Spleen (tissue), 11 donors: ENCODE results near the gene PPCS. TPM values are rescaled to one million over a fixed set of nuclear protein-coding genes. Genes with fewer than 3 reads are reported as not detected.

Experiments used
- DNase-seq: peaks from one replicate; pipeline ENCODE4 v3.0.0-alpha.2; 2020
- H3K27ac ChIP-seq, 8 donors: fragments of 200-600 bp; sonication (generic) in 7 of 8; 1 replicate in 4 of 8; 2 replicates in 4 of 8; pipeline versions ENCODE4 v1.5.0 to v1.8.0; 2016 to 2021; ENCODE audit warnings: inconsistent platforms in 4 of 8, mild to moderate bottlenecking in 4 of 8, moderate library complexity in 1 of 8
- H3K27me3 ChIP-seq, 7 donors: fragments of 200-600 bp; sonication (generic) in 6 of 7; replicated peaks in 1 of 7; 1 replicate in 4 of 7; 2 replicates in 3 of 7; pipeline versions ENCODE4 v1.5.0 to v1.8.0; 2016 to 2021; ENCODE audit warnings: inconsistent platforms in 3 of 7, mild to moderate bottlenecking in 1 of 7
- H3K36me3 ChIP-seq, 6 donors: fragments of 200-600 bp; sonication (generic) in 5 of 6; 1 replicate in 4 of 6; 2 replicates in 2 of 6; pipeline versions ENCODE4 v1.5.0 to v1.8.0; 2016 to 2021; ENCODE audit warnings: inconsistent platforms in 2 of 6
- H3K4me1 ChIP-seq, 6 donors: fragments of 200-600 bp; sonication (generic) in 5 of 6; 1 replicate in 3 of 6; 2 replicates in 3 of 6; pipeline versions ENCODE4 v1.5.0 to v1.8.0; 2016 to 2021; ENCODE audit warnings: inconsistent platforms in 3 of 6
- H3K4me3 ChIP-seq, 8 donors: fragments of 200-600 bp; sonication (generic) in 7 of 8; 1 replicate in 4 of 8; 2 replicates in 4 of 8; pipeline versions ENCODE4 v1.5.0 to v1.8.0; 2016 to 2021; ENCODE audit warnings: inconsistent platforms in 4 of 8, mild to moderate bottlenecking in 4 of 8, moderate library complexity in 2 of 8
- H3K9me3 ChIP-seq, 8 donors: fragments of 200-600 bp; sonication (generic) in 7 of 8; 1 replicate in 4 of 8; 2 replicates in 4 of 8; pipeline versions ENCODE4 v1.5.0 to v1.8.0; 2016 to 2021; ENCODE audit warnings: inconsistent platforms in 4 of 8
- CTCF ChIP-seq, 11 experiments: fragments of 200-600 bp in 7 of 11; fragments of 450-650 bp in 4 of 11; sonication (generic) in 4 of 11; IDR thresholded peaks in 8 of 11; conservative IDR thresholded peaks in 3 of 11; 1 replicate in 7 of 11; 2 replicates in 4 of 11; pipeline versions ENCODE4 v1.4.0 to v1.8.0; 2016 to 2021; ENCODE audit warnings: antibody characterized with exemption in 11 of 11, inconsistent platforms in 4 of 11, mild to moderate bottlenecking in 1 of 11
- POLR2A ChIP-seq, 3 donors: fragments of 450-650 bp; IDR thresholded peaks; one replicate each; pipeline ENCODE4 v1.5.1; 2017; ENCODE audit warnings: antibody characterized with exemption in 3 of 3, mild to moderate bottlenecking in 1 of 3
- POLR2AphosphoS5 ChIP-seq, 3 donors: sonication (generic); formaldehyde crosslinking; IDR thresholded peaks; one replicate each; pipeline ENCODE4 v1.5.1; 2017; ENCODE audit warnings: antibody characterized with exemption in 3 of 3
- WGBS, 5 donors: extraction: QIAGEN DNeasy Blood & Tissue Kit in 3 of 5; methylation state at CpG; one replicate each; pipeline versions ENCODE4 v1.1.5 to v1.1.7; 2013 to 2018; 5-methylcytosine and 5-hydroxymethylcytosine counted together
- intact Hi-C: fragments of 100-400 bp; cut with DNase I; formaldehyde crosslinking; loops from one replicate; pipeline ENCODE4 v1.15.0; 2023; ENCODE audit warnings: low total_unique reads
- polyA plus RNA-seq, 3 donors: library from polyadenylated mRNA; stranded (reverse); fragments of 200-250 nt; gene quantifications; one replicate each; pipeline ENCODE4 v1.2.1, GENCODE V29; 2013
- total RNA-seq, 7 donors: library from RNA; depleted of rRNA in 3 of 7; stranded (reverse); fragments of >200 nt in 3 of 7; fragmentation: NEBNext Ultra II Directional in 4 of 7; extraction: Animal tissue kit (Norgen Biotek cat#: 25700) in 4 of 7; gene quantifications; one replicate each; pipeline versions ENCODE4 v1.1.0 to v1.2.1, GENCODE V29; 2016 to 2021
- donor health status: healthy with polysubstance abuse.
- donor health status: DM: no; HTN: no; CAD: no; lungs with moderate emphysema.
- donor health status: DM: no; HTN: no; CAD: no.
- donor health status: Bipolar disorder and iron deficiency.
- donor health status: healthy.
- donor health status: DM: no; HTN: no; CAD: no.
- donor health status: DM: yes; HTN: yes; CAD: no.

The PPCS gene
- total and polyA plus RNA-seq, 10 donors: 48.4 to 96.3 (median 57.3) TPM

- TF ChIP-seq CTCF (IDR thresholded peaks at IDR 0.05 in 8 of 11, conservative IDR thresholded peaks at IDR 0.05 in 3 of 11) (no peak), POLR2AphosphoS5 (IDR thresholded peaks at IDR 0.05) (no peak), POLR2A (IDR thresholded peaks at IDR 0.05) (no peak)
- no peaks in the 10 kb centered on the region for H3K27me3 ChIP-seq
- no peak overlapping the region for H3K27ac ChIP-seq
- DNase-seq: no peak
- no peaks in the 10 kb centered on the region for H3K4me1 ChIP-seq
- no peaks in the 10 kb centered on the region for H3K36me3 ChIP-seq
- intact Hi-C loops: no loop called here
- H3K9me3 ChIP-seq: no peaks in the 10 kb centered on the region
- no peak overlapping the region for H3K4me3 ChIP-seq
These were observed 7.1 kb upstream of the PPCS start for GRCh38 chr1:42449256-42449655.

- no peak for DNase-seq
- WGBS, 5 donors: 86 to 96% (median 93%) methylated on average over 1 of the region's 1 CpG
These were observed 6.3 kb upstream of the PPCS start for GRCh38 chr1:42450061-42450460.

GRCh38 chr1:42453386-42453785 lies 3.0 kb upstream of the PPCS start:
- no peaks in the 10 kb centered on the region for H3K9me3 ChIP-seq
- intact Hi-C loops: no loop called here
- 89 to 96% (median 90%) methylated on average over 4 of the region's 4 CpGs for whole genome bisulfite sequencing, 5 donors

More at GRCh38 chr1:42450061-42450460, 6.3 kb upstream of the PPCS start:
- Histone ChIP-seq H3K27ac (no peak overlapping the region), H3K4me1 (peaks cover 0 to 2% (median 1%) of the 10 kb centered on the region in 6 donors), H3K27me3 (no peaks in the 10 kb centered on the region), H3K9me3 (no peaks in the 10 kb centered on the region), H3K36me3 (no peaks in the 10 kb centered on the region), H3K4me3 (no peak overlapping the region)
- intact Hi-C loops: no loop called here
- TF ChIP-seq POLR2AphosphoS5 (IDR thresholded peaks at IDR 0.05) (no peak), POLR2A (IDR thresholded peaks at IDR 0.05) (no peak), CTCF (IDR thresholded peaks at IDR 0.05 in 8 of 11, conservative IDR thresholded peaks at IDR 0.05 in 3 of 11) (no peak)

GRCh38 chr1:42454403-42454802 lies 1.9 kb upstream of the PPCS start:
- peaks cover 24 to 37% (median 32%) of the 10 kb centered on the region in 6 donors for H3K4me1 ChIP-seq
- TF ChIP-seq POLR2A (IDR thresholded peaks at IDR 0.05) (no peak), POLR2AphosphoS5 (IDR thresholded peaks at IDR 0.05) (no peak), CTCF (IDR thresholded peaks at IDR 0.05 in 8 of 11, conservative IDR thresholded peaks at IDR 0.05 in 3 of 11) (no peak)
- peaks cover 0 to 22% (median 18%) of the 10 kb centered on the region in 6 donors for H3K36me3 ChIP-seq
- intact Hi-C loops: no loop called here
- H3K27me3 ChIP-seq: no peaks in the 10 kb centered on the region
- H3K27ac ChIP-seq: no peak overlapping the region
- 96 to 98% (median 97%) methylated on average over 5 of the region's 5 CpGs for WGBS, 5 donors
- H3K4me3 ChIP-seq: no peak overlapping the region
- H3K9me3 ChIP-seq: no peaks in the 10 kb centered on the region
- no peak for DNase-seq

More at GRCh38 chr1:42453386-42453785, 3.0 kb upstream of the PPCS start:
- Histone ChIP-seq H3K4me3 (no peak overlapping the region), H3K4me1 (peaks cover 21 to 27% (median 25%) of the 10 kb centered on the region in 6 donors), H3K36me3 (peaks cover 0 to 12% (median 8%) of the 10 kb centered on the region in 6 donors), H3K27ac (no peak overlapping the region), H3K27me3 (no peaks in the 10 kb centered on the region)
- TF ChIP-seq CTCF (IDR thresholded peaks at IDR 0.05 in 8 of 11, conservative IDR thresholded peaks at IDR 0.05 in 3 of 11) (no peak), POLR2A (IDR thresholded peaks at IDR 0.05) (no peak), POLR2AphosphoS5 (IDR thresholded peaks at IDR 0.05) (no peak)
- no peak for DNase-seq
